GM21515 (cell line): ENCODE measurements around the gene PHF21B.

Experiments
- ATAC-seq: cut with Tn5 transposase; IDR thresholded peaks from one replicate; pipeline ENCODE4 v1.9.1; 2021; ENCODE audit not compliant: unreplicated experiment

Gene PHF21B

GRCh38 chr22:44991218-44991617, 18.6 kb downstream of the PHF21B start:
- ATAC-seq: no peak

GRCh38 chr22:44990810-44991209, 19.0 kb downstream of the PHF21B start:
- no peak for ATAC-seq

GRCh38 chr22:44990328-44990727, 19.5 kb downstream of the PHF21B start:
- ATAC-seq: no peak

- no peak for ATAC-seq
Measured at GRCh38 chr22:44988671-44989070, 21.1 kb downstream of the PHF21B start.

GRCh38 chr22:44986926-44987325, 22.9 kb downstream of the PHF21B start:
- ATAC-seq: no peak

GRCh38 chr22:44985906-44986527, 23.8 kb downstream of the PHF21B start:
- no peak for ATAC-seq

- ATAC-seq: no peak
Measured at GRCh38 chr22:44983878-44984482, 25.8 kb downstream of the PHF21B start.

- no peak for ATAC-seq
Measured at GRCh38 chr22:44982445-44982844, 27.4 kb downstream of the PHF21B start.

GRCh38 chr22:44981857-44982256, 27.9 kb downstream of the PHF21B start:
- ATAC-seq: no peak

GRCh38 chr22:44979154-44979553, 30.7 kb downstream of the PHF21B start:
- no peak for ATAC-seq

- ATAC-seq: no peak
Measured at GRCh38 chr22:44975427-44976262, 34.2 kb downstream of the PHF21B start.

GRCh38 chr22:44974454-44974853, 35.4 kb downstream of the PHF21B start:
- no peak for ATAC-seq

GRCh38 chr22:44973829-44974228, 36.0 kb downstream of the PHF21B start:
- ATAC-seq: no peak

- no peak for ATAC-seq
Measured at GRCh38 chr22:44972363-44973083, 37.3 kb downstream of the PHF21B start.

- ATAC-seq: no peak
Measured at GRCh38 chr22:44971651-44972362, 38.0 kb downstream of the PHF21B start.

- ATAC-seq: no peak
Measured at GRCh38 chr22:44970291-44970690, 39.5 kb downstream of the PHF21B start.

- ATAC-seq: no peak
Measured at GRCh38 chr22:44969817-44970216, 40.0 kb downstream of the PHF21B start.

- ATAC-seq: no peak
Measured at GRCh38 chr22:44968736-44969135, 41.1 kb downstream of the PHF21B start.

- ATAC-seq: no peak
Measured at GRCh38 chr22:44965171-44965570, 44.6 kb downstream of the PHF21B start.

- no peak for ATAC-seq
Measured at GRCh38 chr22:44964722-44965078, 45.1 kb downstream of the PHF21B start.
